Measurements from ENCODE around the gene ARMC9. TPM values are rescaled to one million over a fixed set of nuclear protein-coding genes. Genes with fewer than 3 reads are reported as not detected.
"Not testable (repeated sequence)": the region's sequence is repeated elsewhere in the genome, so short reads cannot be mapped to it uniquely, and the experiment has no call there.

ARMC9 gene
- total RNA-seq, 4 donors from 2014 or later = 16.8 to 47.6 (median 39.3) TPM

DNA sequence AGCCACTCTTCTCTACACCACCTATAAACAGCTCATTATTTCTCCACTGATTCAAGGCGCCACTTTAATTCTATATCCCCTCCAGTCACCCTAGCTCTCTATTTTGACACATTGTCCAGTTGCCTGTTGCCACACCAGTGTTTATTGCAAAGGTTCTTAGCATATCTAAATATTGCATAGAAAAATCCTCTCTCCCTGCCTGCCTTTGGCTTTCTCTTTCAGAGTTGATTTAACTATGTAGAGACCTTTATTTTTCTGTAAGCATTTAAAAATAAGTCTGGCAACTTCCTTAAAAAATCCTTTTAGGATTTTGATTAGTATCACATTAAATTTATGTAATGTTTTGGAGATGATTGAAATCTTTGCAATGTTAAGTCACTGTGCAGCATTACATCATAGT is 149.2 kb downstream of the ARMC9 start:
- no peak for TF ChIP-seq POLR2A (IDR thresholded peaks at IDR 0.05)
- intact Hi-C loops (cut with DNase I; ENCODE audit: low total_unique reads) = no loop called here
- no peak overlapping the region for H3K27ac ChIP-seq
- no peaks in the 10 kb centered on the region for H3K36me3 ChIP-seq
- DNase-seq = no peak
- no peaks in the 10 kb centered on the region for H3K9me3 ChIP-seq
- H3K4me1 ChIP-seq = no peaks in the 10 kb centered on the region
- no peak overlapping the region for H3K4me3 ChIP-seq
- H3K27me3 ChIP-seq = no peaks in the 10 kb centered on the region

DNA sequence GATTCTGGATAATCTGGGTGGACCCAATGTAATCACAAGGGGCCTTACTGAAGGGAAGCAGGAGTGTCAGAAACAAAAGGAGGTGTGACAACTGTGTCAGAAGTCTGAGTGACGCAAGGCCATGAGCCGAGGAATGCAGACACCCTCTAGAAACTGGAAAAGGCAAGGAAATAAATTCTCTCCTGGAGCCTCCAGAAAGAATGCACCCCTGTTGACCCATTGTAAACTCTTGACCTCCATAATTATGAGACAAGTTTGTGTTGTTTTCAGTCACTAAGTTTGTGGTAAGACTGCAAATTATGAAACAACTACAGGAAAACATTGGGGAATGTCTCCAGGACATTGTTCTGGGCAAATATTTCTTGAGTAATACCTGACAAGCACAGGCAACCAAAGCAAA is 149.7 kb downstream of the ARMC9 start:
- H3K27ac ChIP-seq = no peak overlapping the region
- DNase-seq = no peak
- H3K9me3 ChIP-seq = no peaks in the 10 kb centered on the region

GRCh38 chr2:231348704-231349373 is 150.4 kb downstream of the ARMC9 start:
- Histone ChIP-seq H3K9me3 (no peaks in the 10 kb centered on the region), H3K4me3 (no peak overlapping the region), H3K4me1 (no peaks in the 10 kb centered on the region), H3K36me3 (no peaks in the 10 kb centered on the region), H3K27me3 (no peaks in the 10 kb centered on the region), H3K27ac (no peak overlapping the region)
- intact Hi-C loops (cut with DNase I; ENCODE audit: low total_unique reads) = no loop called here
- no peak for TF ChIP-seq POLR2A (IDR thresholded peaks at IDR 0.05)
- TF ChIP-seq, protein P1, sequence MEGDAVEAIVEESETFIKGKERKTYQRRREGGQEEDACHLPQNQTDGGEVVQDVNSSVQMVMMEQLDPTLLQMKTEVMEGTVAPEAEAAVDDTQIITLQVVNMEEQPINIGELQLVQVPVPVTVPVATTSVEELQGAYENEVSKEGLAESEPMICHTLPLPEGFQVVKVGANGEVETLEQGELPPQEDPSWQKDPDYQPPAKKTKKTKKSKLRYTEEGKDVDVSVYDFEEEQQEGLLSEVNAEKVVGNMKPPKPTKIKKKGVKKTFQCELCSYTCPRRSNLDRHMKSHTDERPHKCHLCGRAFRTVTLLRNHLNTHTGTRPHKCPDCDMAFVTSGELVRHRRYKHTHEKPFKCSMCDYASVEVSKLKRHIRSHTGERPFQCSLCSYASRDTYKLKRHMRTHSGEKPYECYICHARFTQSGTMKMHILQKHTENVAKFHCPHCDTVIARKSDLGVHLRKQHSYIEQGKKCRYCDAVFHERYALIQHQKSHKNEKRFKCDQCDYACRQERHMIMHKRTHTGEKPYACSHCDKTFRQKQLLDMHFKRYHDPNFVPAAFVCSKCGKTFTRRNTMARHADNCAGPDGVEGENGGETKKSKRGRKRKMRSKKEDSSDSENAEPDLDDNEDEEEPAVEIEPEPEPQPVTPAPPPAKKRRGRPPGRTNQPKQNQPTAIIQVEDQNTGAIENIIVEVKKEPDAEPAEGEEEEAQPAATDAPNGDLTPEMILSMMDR (IDR thresholded peaks at IDR 0.05) = no peak
- no peak for DNase-seq

More for the DNA sequence above, 149.7 kb downstream of the ARMC9 start:
- no peaks in the 10 kb centered on the region for H3K27me3 ChIP-seq
- no peaks in the 10 kb centered on the region for H3K36me3 ChIP-seq
- intact Hi-C loops (cut with DNase I; ENCODE audit: low total_unique reads) = no loop called here
- H3K4me3 ChIP-seq = no peak overlapping the region
- H3K4me1 ChIP-seq = no peaks in the 10 kb centered on the region
- no peak for TF ChIP-seq POLR2A (IDR thresholded peaks at IDR 0.05)
- TF ChIP-seq, protein P1 (IDR thresholded peaks at IDR 0.05) = no peak

DNA sequence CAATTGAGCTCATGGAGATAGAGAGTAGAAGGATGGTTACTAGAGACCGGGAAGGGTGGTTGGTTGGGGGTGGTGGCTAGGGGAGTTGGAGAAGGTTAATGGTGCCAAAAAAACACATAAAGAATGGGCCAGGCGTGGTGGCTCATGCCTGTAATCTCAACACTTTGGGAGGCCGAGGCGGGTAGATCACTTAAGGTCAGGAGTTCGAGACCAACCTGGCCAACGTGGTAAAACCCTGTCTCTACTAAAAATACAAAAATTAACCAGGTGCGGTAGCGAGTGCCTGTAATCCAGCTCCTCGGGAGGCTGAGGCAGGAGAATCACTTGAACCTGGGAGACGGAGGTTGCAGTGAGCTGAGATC is 150.9 kb downstream of the ARMC9 start:
- H3K27ac ChIP-seq; H3K4me3 ChIP-seq; H3K27me3 ChIP-seq; H3K36me3 ChIP-seq; H3K9me3 ChIP-seq; DNase-seq; intact Hi-C loops (cut with DNase I; ENCODE audit: low total_unique reads); H3K4me1 ChIP-seq: not testable (repeated sequence)

- DNase-seq = no peak
- no peak overlapping the region for H3K4me3 ChIP-seq
- no peaks in the 10 kb centered on the region for H3K36me3 ChIP-seq
- no peak overlapping the region for H3K27ac ChIP-seq
- intact Hi-C loops (cut with DNase I; ENCODE audit: low total_unique reads) = no loop called here
- H3K27me3 ChIP-seq = no peaks in the 10 kb centered on the region
- H3K9me3 ChIP-seq = no peaks in the 10 kb centered on the region
- no peaks in the 10 kb centered on the region for H3K4me1 ChIP-seq
- TF ChIP-seq POLR2A (IDR thresholded peaks at IDR 0.05) = no peak
- TF ChIP-seq, protein P1 (IDR thresholded peaks at IDR 0.05) = no peak
Measured at GRCh38 chr2:231351648-231352047, 153.2 kb downstream of the ARMC9 start.

DNA sequence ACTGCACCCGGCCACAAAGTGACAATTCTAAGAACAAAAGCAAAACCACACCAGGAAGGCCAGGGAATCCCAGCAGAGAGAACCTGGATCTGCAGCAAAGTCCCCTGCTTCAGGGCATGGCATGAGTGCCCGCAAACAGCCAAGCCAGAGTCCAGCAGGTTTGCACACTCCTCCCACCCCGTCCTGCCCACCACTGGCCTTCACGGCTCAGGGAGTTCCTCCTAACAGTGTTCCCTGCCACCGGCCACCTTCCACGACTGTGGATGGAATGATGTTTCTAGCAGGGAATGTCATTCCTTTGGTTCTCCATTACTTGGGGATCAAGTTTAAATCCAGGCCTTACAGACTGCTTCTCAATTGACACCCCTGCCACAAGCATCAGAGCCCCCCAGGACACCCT is 155.0 kb downstream of the ARMC9 start:
- Histone ChIP-seq H3K4me1 (no peaks in the 10 kb centered on the region), H3K27ac (no peak overlapping the region), H3K9me3 (no peaks in the 10 kb centered on the region), H3K27me3 (no peaks in the 10 kb centered on the region), H3K4me3 (no peak overlapping the region), H3K36me3 (no peaks in the 10 kb centered on the region)
- DNase-seq = no peak
- TF ChIP-seq, protein P1 (IDR thresholded peaks at IDR 0.05) = no peak
- no peak for TF ChIP-seq POLR2A (IDR thresholded peaks at IDR 0.05)
- intact Hi-C loops (cut with DNase I; ENCODE audit: low total_unique reads) = no loop called here

All from uterus (tissue), 4 donors.